Activated T-helper 1 cell treated with Interleukin-2 at 50 U/mL for 16 hours (primary cell): ENCODE results near the gene APOL2.
"Not testable (repeated sequence)": the region's sequence is repeated elsewhere in the genome, so short reads cannot be mapped to it uniquely, and the experiment has no call there.

Experiments used
- DNase-seq: peaks from one replicate; pipeline ENCODE4 v3.0.0-alpha.2; 2020; ENCODE audit warnings: low read depth

Gene APOL2

DNA sequence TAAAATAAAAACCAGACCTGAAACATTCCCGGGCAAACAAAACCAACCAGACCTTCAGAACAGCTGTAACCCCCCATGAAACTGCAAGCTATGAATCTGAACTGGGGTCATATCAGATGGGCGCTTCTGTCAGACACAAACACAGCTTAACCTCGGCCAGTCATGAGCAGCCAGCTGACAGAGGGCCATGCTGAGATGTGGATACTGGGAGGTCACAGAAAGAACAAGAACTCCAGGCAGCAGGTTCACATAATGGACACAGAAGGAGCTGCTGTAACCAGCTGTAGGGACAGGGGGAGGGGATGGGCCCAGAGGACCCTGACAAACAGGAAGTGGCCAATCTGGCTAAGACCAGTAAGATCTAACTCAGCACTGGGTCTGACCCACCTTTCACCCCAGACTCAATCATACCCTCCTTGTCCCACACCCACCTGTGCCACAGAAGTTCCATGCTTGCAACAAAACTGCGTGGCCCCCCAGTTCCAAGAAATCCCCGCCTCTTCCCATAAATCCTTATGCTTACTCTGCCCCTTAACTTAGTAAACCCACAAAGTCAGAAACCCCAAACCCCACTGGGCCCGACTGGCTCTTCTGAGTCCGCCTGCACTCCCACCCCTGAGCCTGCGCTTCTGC is 41.7 kb downstream of the APOL2 start:
- DNase-seq: no peak

GRCh38 chr22:36197065-36197440 is 42.3 kb downstream of the APOL2 start:
- no peak for DNase-seq

DNA sequence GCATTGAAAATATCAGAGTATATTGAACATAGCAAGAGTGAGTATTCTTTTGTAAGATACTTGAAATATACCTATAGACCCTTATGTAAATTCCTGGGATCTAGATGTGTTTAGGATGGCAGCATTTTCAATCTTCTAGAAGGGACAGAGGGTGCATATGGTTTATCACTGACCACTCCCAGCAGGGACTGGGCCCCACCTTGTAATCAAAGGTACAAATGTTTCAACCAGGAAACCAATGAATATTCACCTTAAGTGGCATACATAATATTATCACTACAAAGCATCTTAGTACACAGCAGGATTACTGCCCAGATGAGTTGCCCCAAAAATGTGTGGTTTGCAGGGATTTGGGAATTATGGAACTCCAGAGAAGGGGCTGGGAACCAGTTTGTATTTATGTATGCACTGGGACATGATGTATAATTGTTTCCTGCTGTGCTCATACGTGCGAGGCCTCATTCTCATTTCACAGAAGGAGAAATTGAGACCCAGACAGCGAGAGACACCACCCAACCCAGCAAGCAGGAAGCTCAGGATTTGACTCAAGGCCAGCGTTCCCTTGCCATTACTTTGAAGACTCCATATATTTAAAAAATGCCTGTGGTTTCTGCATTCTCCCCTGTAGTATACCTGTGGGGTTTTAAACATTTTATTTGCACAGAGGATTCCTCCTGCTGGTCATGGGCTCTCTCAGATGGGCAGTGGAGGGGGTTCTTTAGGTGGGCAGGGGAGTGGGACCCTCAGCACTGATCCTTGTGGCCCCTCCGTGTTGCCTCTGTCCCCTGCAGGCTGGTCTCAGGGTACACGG is 42.9 kb downstream of the APOL2 start:
- DNase-seq: no peak

- no peak for DNase-seq
These were observed 44.4 kb downstream of the APOL2 start for GRCh38 chr22:36194971-36195370.

GRCh38 chr22:36194385-36194784 is 44.9 kb downstream of the APOL2 start:
- no peak for DNase-seq

DNA sequence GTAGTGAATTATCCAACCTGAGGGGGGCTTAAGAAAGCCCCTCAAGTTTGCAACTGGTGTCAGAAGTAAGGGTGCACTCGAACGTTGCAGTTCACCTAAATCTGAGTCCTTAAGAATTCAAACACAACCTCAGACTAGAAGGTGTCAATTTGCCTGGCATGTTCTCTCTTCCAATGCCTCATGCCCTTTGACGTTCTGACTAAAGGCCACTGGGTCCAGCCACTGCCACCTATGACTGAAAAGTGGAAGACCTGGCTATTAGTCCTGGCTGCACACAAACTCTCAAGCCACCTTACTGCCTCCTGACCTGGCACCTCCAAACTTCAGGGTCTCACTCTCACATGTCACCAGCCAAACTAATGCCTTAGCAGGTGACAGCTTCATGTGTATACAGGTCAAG is 45.8 kb downstream of the APOL2 start:
- no peak for DNase-seq

DNA sequence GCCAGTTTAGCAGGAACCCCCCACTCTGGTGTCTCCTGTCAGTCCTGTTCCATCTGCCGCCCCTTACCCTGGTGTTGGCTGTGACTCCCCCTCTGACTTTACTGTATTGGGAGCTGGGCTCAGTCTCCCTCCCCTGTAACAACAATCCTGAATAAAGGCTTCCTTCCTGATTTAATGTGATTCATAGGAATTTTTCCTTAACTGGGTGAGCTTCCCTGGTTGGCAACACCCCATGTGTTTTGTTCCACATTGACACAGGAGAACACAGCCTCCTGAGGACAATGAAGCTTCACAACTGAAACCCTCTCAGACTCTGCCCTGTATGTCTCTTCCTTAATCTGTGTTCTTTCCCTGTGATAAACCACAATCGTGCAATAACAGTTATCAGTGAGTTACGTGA is 46.2 kb downstream of the APOL2 start:
- DNase-seq: no peak

DNA sequence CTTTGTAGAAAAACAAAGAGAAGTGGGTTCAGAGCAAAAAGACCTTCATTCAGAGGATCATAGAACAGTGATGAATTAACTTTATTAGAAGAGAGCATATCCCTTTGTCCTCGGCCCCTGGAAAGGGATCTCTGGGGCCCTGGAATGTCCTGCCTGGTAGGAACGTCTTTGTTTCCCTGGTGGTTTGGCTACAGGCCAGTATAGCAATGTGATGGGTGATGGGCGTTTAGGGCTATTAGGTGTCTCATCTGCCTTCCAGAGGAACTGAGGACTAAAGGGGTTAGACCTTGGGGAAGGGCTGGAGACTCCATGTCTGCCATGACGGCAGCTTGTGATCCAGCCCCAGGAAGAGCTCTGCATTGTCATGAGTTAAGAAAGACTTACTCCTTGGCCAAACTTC is 46.8 kb downstream of the APOL2 start:
- DNase-seq: no peak

- DNase-seq: no peak
These were observed 48.1 kb downstream of the APOL2 start for GRCh38 chr22:36191106-36191836.

- not testable (repeated sequence) for DNase-seq
These were observed 51.5 kb downstream of the APOL2 start for GRCh38 chr22:36187862-36188261.

DNA sequence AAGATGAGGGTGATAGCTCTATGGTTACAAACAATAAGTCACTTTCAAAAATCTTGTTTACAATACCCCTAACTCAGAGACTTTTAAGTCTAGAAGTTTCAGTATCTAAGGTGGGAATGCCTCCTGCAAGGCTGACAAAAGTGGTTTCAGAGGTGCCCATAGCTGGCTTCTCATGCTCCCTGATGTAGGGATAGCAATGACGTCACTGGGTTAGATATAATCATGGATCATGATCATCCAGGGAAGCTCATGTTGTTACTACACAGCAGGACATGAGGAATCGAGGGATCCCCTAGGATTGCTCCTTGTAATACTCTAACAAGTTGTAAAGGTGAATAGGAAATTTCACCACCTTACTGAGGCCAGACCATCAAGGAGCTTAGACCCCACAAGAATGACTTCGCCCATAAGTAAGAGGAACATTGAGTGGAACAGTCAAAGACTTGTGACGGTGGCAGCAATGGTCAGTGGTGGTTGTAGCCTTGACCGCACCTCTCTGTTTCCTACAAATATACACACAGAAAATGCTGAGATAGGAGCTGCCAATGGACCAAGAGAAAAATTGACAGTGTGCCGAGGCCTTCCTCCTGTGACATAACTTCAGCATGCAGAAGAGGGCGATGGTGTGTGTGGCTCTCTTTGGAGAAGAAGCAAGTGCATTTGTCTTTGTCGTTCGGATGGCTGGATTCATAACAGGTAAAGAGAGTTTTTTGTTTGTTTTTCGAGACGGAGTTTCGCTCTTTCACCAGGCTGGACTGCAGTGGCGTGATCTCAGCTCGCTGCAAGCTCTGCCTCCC is 53.3 kb downstream of the APOL2 start:
- no peak for DNase-seq

GRCh38 chr22:36184433-36185025 is 54.8 kb downstream of the APOL2 start:
- DNase-seq: no peak

GRCh38 chr22:36183446-36183845 is 55.9 kb downstream of the APOL2 start:
- DNase-seq: no peak

DNA sequence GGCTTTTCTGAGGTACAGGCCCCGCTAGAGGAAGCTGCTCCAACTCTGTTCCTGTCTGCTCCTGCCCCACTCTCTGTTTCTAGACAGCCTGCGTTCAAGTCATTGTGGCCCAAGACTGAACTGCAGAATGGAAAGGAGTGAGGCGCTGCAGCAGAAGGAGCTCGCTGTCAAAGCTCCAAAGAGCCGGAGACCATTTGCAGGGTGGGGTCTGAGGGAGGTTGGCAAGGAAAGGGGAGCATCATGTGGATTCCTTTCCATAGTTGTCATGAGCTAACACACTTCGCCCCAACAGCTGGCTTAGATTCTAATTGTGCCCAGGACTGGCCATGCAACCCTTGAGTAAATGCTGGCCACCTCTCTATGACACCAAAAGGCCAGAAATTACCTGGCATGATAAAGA is 56.5 kb downstream of the APOL2 start:
- DNase-seq: no peak

GRCh38 chr22:36182056-36182455 is 57.3 kb downstream of the APOL2 start:
- DNase-seq: no peak

GRCh38 chr22:36180928-36181327 is 58.4 kb downstream of the APOL2 start:
- no peak for DNase-seq

GRCh38 chr22:36180038-36180880 is 59.1 kb downstream of the APOL2 start:
- peak; percentile 70 for DNase-seq

GRCh38 chr22:36177160-36177559 is 62.2 kb downstream of the APOL2 start:
- DNase-seq: no peak
